GM19397 (cell line): Measurements from ENCODE around the gene MRPL23.

Experiments used
- ATAC-seq: cut with Tn5 transposase; IDR thresholded peaks from one replicate; pipeline ENCODE4 v1.9.1; 2021; ENCODE audit warnings: mild to moderate bottlenecking, moderate library complexity; ENCODE audit not compliant: unreplicated experiment

The MRPL23 gene

GRCh38 chr11:1988667-1989317 lies 41.7 kb downstream of the MRPL23 start:
- no peak for ATAC-seq

GRCh38 chr11:1989953-1990352 lies 42.8 kb downstream of the MRPL23 start:
- ATAC-seq = no peak

GRCh38 chr11:1990872-1991578 lies 43.9 kb downstream of the MRPL23 start:
- ATAC-seq = no peak

GRCh38 chr11:1992111-1992510 lies 45.0 kb downstream of the MRPL23 start:
- ATAC-seq = no peak

- ATAC-seq = no peak
Observed at GRCh38 chr11:1994121-1994520, 47.0 kb downstream of the MRPL23 start.

GRCh38 chr11:1997755-1998154 lies 50.6 kb downstream of the MRPL23 start, which contains the start of gene H19:
Gene H19, minus strand, starts transcription at chr11:1997842.
- ATAC-seq = no peak

GRCh38 chr11:1998290-1998689 lies 51.2 kb downstream of the MRPL23 start:
- ATAC-seq = no peak

- no peak for ATAC-seq
Observed at GRCh38 chr11:1998861-1999260, 51.7 kb downstream of the MRPL23 start.

- ATAC-seq = no peak
Observed at GRCh38 chr11:2002042-2002776, 55.1 kb downstream of the MRPL23 start.

GRCh38 chr11:2002807-2003206 lies 55.7 kb downstream of the MRPL23 start:
- ATAC-seq = no peak

- ATAC-seq = no peak
Observed at GRCh38 chr11:2004466-2004865, 57.3 kb downstream of the MRPL23 start.
